NB4 (cell line): ENCODE data around the gene ACE2.

ENCODE experiments used
- DNase-seq: peaks from one replicate; pipeline ENCODE4 v3.0.0; 2010; ENCODE audit warnings: low read depth
- H3K4me3 ChIP-seq: one replicate; pipeline ENCODE4 v1.5.1; 2011; ENCODE audit warnings: mild to moderate bottlenecking, low read depth, low read length, moderate library complexity
- CTCF ChIP-seq: IDR thresholded peaks from one replicate; pipeline ENCODE4 v1.5.1; 2012; ENCODE audit warnings: low read depth, low read length
- MAX ChIP-seq: IDR thresholded peaks from 2 replicates; pipeline ENCODE4 v1.6.1; 2011; ENCODE audit warnings: low read depth, low read length
- MYC ChIP-seq: IDR thresholded peaks from 2 replicates; pipeline ENCODE4 v1.6.1; 2011; ENCODE audit warnings: low read depth, low read length
- POLR2A ChIP-seq: IDR thresholded peaks from 2 replicates; pipeline ENCODE4 v1.6.1; 2011; ENCODE audit warnings: mild to moderate bottlenecking; ENCODE audit not compliant: insufficient read length; ENCODE audit errors: extremely low read depth

Gene ACE2

GRCh38 chrX:15567886-15568616 is 32.7 kb downstream of the ACE2 start:
- TF ChIP-seq POLR2A (no peak), CTCF (no peak), MYC (no peak), MAX (no peak)
- no peak for DNase-seq
- no peak overlapping the region for H3K4me3 ChIP-seq

- no peak overlapping the region for H3K4me3 ChIP-seq
- DNase-seq = no peak
- TF ChIP-seq POLR2A = no peak
- no peak for TF ChIP-seq MAX
- TF ChIP-seq CTCF = no peak
- no peak for TF ChIP-seq MYC
Observed at GRCh38 chrX:15567267-15567666, 33.5 kb downstream of the ACE2 start.

- TF ChIP-seq CTCF (no peak), MYC (no peak), MAX (no peak), POLR2A (no peak)
- no peak for DNase-seq
- H3K4me3 ChIP-seq = no peak overlapping the region
Observed at GRCh38 chrX:15566244-15566643, 34.5 kb downstream of the ACE2 start.

GRCh38 chrX:15564981-15565579 is 35.7 kb downstream of the ACE2 start:
- peak; percentile 66 for DNase-seq

GRCh38 chrX:15563056-15563455 is 37.7 kb downstream of the ACE2 start:
- no peak for DNase-seq
- no peak for TF ChIP-seq MYC
- H3K4me3 ChIP-seq = no peak overlapping the region

More at GRCh38 chrX:15564981-15565579, 35.7 kb downstream of the ACE2 start:
- TF ChIP-seq POLR2A (no peak), CTCF (peak; percentile 36), MYC (no peak), MAX (no peak)
- H3K4me3 ChIP-seq = no peak overlapping the region

- H3K4me3 ChIP-seq = no peak overlapping the region
- no peak for DNase-seq
- no peak for TF ChIP-seq MAX
- TF ChIP-seq MYC = no peak
- TF ChIP-seq CTCF = no peak
- no peak for TF ChIP-seq POLR2A
Observed at GRCh38 chrX:15560924-15561323, 39.8 kb downstream of the ACE2 start.
